Measurements from ENCODE around the gene ENOX1. TPM values are rescaled to one million over a fixed set of nuclear protein-coding genes. Genes with fewer than 3 reads are reported as not detected.

The ENOX1 gene
- total and polyA plus RNA-seq, 5 donors = 2.1 to 2.6 (median 2.2) TPM

DNA sequence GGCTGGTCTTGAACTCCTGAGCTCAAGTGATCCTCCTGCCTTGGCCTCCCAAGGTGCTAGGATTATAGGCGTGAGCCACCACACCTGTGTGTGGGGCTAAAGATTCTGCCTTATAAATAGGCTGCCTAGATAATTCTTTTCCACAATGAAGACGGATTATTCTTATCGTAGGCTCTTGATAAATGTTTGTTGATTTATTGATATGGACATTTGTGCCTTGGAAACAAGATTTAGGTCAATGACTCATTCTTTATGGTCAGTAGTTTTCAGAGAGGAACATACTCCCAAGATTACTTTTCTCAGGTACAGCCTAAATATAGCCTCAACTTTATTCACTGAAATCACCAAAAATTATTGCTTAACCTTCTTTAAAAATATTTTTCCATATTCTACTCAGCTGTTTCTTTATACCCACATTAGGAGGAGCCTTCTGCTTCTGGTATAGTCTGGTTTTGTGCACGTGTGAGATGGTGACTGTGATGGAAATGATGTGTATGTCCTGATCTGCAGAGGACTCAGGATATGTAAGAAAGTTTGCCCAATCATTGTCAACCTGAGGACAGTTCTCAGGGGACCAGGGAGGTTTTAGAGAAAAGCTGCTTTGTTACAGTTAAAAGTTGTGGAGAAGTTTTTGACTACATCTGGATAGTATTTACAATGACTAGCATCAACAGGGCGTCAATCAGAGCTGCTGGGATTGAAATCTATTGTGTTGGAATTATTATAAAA is 554.5 kb downstream of the ENOX1 start:
- 77% methylated on average over 5 of the region's 5 CpGs for WGBS

DNA sequence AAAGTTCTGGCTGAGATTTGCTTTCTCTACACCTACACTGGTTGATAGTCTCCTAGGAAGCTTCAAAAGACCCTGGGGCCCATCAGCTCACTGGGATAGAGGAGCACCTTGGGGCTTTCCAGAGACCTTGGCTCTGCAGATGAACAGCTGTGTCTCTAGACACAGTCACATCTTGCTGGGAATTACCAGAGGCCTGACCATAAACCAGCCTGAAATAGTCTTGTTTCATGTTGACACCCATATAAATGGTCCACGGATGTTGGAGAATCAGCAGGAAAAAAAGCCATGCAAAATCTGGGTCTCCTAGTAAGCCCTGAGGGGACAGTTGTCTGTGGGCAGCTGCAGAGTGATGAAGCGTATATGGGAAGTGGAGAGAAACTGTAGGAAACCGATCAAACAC is 555.8 kb downstream of the ENOX1 start:
- intact Hi-C loops (cut with DNase I) = no loop called here
- no peaks in the 10 kb centered on the region for H3K27me3 ChIP-seq (ENCODE audit: control insufficient read depth, insufficient read depth)
- no peaks in the 10 kb centered on the region for H3K4me1 ChIP-seq (ENCODE audit: control insufficient read depth, insufficient read depth, low read length)
- H3K4me3 ChIP-seq (ENCODE audit: low read length) = no peak overlapping the region
- H3K27ac ChIP-seq (ENCODE audit: low read length) = no peak overlapping the region
- WGBS = 77% methylated on average over 3 of the region's 3 CpGs
- ATAC-seq = no peak
- no peaks in the 10 kb centered on the region for H3K9me3 ChIP-seq (ENCODE audit: control insufficient read depth, low read length)
- no peak for DNase-seq

More for the DNA sequence above, 554.5 kb downstream of the ENOX1 start:
- Histone ChIP-seq H3K9me3 (ENCODE audit: control insufficient read depth, low read length) (no peaks in the 10 kb centered on the region), H3K4me1 (ENCODE audit: control insufficient read depth, insufficient read depth, low read length) (no peaks in the 10 kb centered on the region), H3K27ac (ENCODE audit: low read length) (no peak overlapping the region), H3K27me3 (ENCODE audit: control insufficient read depth, insufficient read depth) (no peaks in the 10 kb centered on the region), H3K4me3 (ENCODE audit: low read length) (no peak overlapping the region)
- DNase-seq (no peak), ATAC-seq (no peak)
- intact Hi-C loops (cut with DNase I) = no loop called here

DNA sequence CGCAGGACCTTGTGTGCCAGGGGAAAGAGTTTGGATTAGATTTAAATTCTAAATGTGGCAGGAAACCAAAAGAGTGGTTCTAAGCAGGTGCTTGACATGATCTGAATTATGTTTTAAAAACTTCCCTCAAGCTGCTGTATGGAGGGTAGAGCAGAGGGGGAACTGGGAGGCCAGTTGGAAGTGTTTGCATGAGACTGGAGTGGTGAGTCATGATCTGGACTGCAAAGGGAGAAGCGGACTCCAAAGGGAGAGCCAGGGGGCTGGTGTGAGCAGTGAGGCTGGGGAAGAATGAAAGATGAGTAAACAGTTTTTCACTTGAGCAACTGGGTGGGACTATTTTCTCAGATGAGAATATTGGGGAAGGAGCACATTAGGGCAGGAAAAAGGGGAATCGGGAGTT is 557.3 kb downstream of the ENOX1 start:
- no peak overlapping the region for H3K4me3 ChIP-seq (ENCODE audit: low read length)
- DNase-seq = peak in 1 of 3 donors; percentile 19
- no peaks in the 10 kb centered on the region for H3K27me3 ChIP-seq (ENCODE audit: control insufficient read depth, insufficient read depth)
- ATAC-seq = no peak
- no peak overlapping the region for H3K27ac ChIP-seq (ENCODE audit: low read length)
- intact Hi-C loops (cut with DNase I) = no loop called here
- no peaks in the 10 kb centered on the region for H3K4me1 ChIP-seq (ENCODE audit: control insufficient read depth, insufficient read depth, low read length)
- WGBS = 58% methylated on average over 3 of the region's 3 CpGs
- no peaks in the 10 kb centered on the region for H3K9me3 ChIP-seq (ENCODE audit: control insufficient read depth, low read length)

DNA sequence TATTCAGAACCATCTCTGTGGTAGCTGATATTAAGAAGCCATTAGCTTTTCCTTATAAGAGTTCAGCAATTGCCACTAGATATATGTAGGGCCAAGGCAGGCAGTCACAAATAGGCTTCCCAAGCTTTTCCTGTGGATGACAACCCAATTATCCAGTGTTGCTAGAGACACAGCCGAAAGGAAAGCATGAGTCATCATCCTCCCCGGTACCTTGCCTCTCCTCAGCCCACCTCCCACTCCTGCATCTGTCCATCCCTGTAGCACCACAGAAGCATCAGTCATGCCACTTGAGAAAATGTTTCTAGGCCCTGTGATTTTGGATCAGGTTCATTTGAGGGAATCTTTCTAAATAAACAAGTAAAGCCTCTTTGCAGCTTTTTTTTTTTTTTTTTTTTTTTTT is 559.1 kb downstream of the ENOX1 start:
- no peak overlapping the region for H3K4me3 ChIP-seq (ENCODE audit: low read length)
- ATAC-seq = no peak
- WGBS = 30% methylated on average over 2 of the region's 2 CpGs
- H3K27ac ChIP-seq (ENCODE audit: low read length) = no peak overlapping the region
- no peak for DNase-seq
- intact Hi-C loops (cut with DNase I) = no loop called here
- H3K27me3 ChIP-seq (ENCODE audit: control insufficient read depth, insufficient read depth) = no peaks in the 10 kb centered on the region
- H3K4me1 ChIP-seq (ENCODE audit: control insufficient read depth, insufficient read depth, low read length) = no peaks in the 10 kb centered on the region
- H3K9me3 ChIP-seq (ENCODE audit: control insufficient read depth, low read length) = no peaks in the 10 kb centered on the region

DNA sequence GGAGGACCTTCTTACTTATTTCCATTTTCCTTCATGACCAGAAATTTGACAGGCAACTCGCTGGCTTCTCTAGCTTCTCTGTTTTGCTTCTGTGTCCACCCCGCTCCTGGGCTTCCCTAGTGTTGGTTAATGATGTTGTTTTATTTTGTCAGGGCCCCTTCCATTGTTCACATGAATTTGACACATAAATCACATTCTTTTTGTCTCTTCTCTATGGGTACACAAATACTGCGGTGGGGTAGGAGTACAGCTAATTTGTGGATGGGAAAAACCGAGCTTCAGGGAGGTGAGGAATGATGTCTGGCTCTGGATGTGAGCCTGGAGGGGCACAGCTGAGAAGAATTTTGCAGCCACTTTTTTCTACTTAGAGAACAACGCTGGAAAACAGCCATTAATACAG is 563.6 kb downstream of the ENOX1 start:
- no peak overlapping the region for H3K4me3 ChIP-seq (ENCODE audit: low read length)

DNA sequence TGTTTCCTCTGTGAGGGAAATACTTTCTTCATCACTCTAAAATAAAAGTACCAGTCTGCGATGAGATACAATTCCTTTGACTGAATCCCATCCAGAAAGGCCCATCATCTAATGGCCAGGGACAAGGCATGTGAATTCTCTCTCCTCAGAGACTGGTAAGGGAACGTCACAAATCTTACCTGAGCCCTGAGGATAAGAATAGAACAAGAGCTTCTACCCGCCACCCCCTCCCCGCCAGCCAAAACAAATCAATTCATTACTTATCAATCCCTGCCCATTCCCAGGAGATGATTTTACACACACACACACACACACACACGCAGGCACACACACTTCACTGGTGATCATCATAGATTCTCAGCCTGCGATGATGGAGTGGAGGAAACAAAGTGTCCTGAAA is 564.7 kb downstream of the ENOX1 start:
- ATAC-seq = no peak
- intact Hi-C loops (cut with DNase I) = no loop called here

More for the DNA sequence above, 563.6 kb downstream of the ENOX1 start:
- H3K4me1 ChIP-seq (ENCODE audit: control insufficient read depth, insufficient read depth, low read length) = no peaks in the 10 kb centered on the region
- H3K9me3 ChIP-seq (ENCODE audit: control insufficient read depth, low read length) = no peaks in the 10 kb centered on the region
- H3K27ac ChIP-seq (ENCODE audit: low read length) = no peak overlapping the region
- ATAC-seq (no peak), DNase-seq (no peak)
- 80% methylated on average over 5 of the region's 5 CpGs for WGBS
- intact Hi-C loops (cut with DNase I) = no loop called here
- no peaks in the 10 kb centered on the region for H3K27me3 ChIP-seq (ENCODE audit: control insufficient read depth, insufficient read depth)

DNA sequence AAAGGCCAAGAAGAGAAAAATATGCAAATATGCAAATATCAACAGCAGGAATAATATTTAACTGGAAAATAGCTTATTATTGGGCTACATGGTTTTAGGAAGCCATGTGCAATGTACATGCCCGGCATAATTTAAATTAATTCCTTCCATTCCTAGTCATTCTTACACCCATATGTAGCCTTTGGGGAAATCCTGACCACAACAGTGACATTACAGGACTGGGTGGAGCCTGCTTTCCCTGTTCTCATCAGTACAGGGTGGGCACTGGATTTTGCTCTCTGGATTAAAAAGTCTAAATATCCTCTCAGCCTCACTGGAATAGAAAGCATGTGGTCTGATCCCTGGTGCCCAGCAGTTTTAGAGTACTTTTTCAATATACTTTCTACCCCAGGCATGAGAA is 565.2 kb downstream of the ENOX1 start:
- ATAC-seq = no peak
- no peak for DNase-seq
- Histone ChIP-seq H3K4me1 (ENCODE audit: control insufficient read depth, insufficient read depth, low read length) (no peaks in the 10 kb centered on the region), H3K4me3 (ENCODE audit: low read length) (no peak overlapping the region), H3K27ac (ENCODE audit: low read length) (no peak overlapping the region), H3K9me3 (ENCODE audit: control insufficient read depth, low read length) (no peaks in the 10 kb centered on the region), H3K27me3 (ENCODE audit: control insufficient read depth, insufficient read depth) (no peaks in the 10 kb centered on the region)
- intact Hi-C loops (cut with DNase I) = no loop called here
- WGBS = 90% methylated on average over 1 of the region's 1 CpG

More for the DNA sequence above, 564.7 kb downstream of the ENOX1 start:
- no peak overlapping the region for H3K4me3 ChIP-seq (ENCODE audit: low read length)
- no peaks in the 10 kb centered on the region for H3K27me3 ChIP-seq (ENCODE audit: control insufficient read depth, insufficient read depth)
- 69% methylated on average over 6 of the region's 6 CpGs for WGBS
- no peak for DNase-seq
- H3K4me1 ChIP-seq (ENCODE audit: control insufficient read depth, insufficient read depth, low read length) = no peaks in the 10 kb centered on the region
- H3K9me3 ChIP-seq (ENCODE audit: control insufficient read depth, low read length) = no peaks in the 10 kb centered on the region
- H3K27ac ChIP-seq (ENCODE audit: low read length) = no peak overlapping the region

DNA sequence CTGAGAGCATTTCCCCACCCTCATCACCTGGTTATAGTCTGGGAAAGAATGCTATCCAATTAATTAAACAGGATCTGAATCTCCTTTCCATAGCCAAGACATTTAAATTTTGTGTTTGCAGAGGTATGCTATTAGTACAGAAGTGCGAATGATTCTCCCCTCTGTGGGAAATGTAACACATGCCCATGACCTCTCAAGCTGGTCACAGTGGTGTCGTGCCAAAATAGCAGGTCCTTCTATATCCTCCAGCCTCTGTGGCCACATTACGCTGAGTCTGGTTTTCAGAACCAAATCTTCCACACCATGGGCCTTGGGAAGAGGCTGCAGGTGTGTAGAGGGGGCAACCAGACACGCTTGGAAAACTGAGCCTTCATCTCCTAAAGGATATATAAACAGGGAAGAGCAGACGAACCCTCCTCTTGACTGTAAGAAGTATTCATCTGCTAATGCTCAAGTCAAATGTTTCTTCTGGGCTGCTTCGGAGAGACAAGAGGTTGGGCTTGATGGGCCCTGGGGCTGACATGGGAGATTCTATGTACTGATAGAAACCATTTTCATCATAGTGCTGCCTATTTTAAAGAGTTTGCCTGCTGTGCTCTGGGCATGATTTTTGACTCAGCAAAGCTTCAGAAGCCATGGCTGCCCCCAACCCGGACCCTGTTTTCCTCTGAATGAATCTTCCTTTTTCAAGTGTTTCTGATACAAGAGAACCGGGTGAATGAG is 565.7 kb downstream of the ENOX1 start:
- ATAC-seq (no peak), DNase-seq (no peak)
- Histone ChIP-seq H3K27me3 (ENCODE audit: control insufficient read depth, insufficient read depth) (no peaks in the 10 kb centered on the region), H3K27ac (ENCODE audit: low read length) (no peak overlapping the region), H3K4me1 (ENCODE audit: control insufficient read depth, insufficient read depth, low read length) (no peaks in the 10 kb centered on the region), H3K9me3 (ENCODE audit: control insufficient read depth, low read length) (no peaks in the 10 kb centered on the region), H3K4me3 (ENCODE audit: low read length) (no peak overlapping the region)
- intact Hi-C loops (cut with DNase I) = no loop called here
- 91% methylated on average over 8 of the region's 8 CpGs for WGBS

DNA sequence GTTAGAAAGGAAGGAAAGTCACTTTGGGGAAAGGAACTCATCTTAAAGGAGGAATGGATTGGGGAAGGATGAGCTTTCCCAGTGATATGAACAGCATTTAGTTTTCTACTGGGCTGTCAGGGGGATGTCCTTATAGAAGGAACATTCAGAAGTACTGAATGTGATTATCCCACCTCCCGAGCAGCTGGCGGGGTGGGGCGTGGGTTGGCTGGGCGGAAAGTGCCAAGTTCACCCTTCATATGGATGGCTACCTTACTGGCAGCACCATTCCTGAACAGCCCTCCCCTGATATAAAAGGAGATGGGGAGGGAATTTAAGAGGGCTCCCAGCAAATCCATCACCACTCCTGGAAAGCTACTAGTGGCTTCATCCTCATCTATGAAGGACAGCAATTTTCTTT is 572.6 kb downstream of the ENOX1 start:
- H3K27me3 ChIP-seq (ENCODE audit: control insufficient read depth, insufficient read depth) = no peaks in the 10 kb centered on the region
- no peak for DNase-seq
- H3K9me3 ChIP-seq (ENCODE audit: control insufficient read depth, low read length) = no peaks in the 10 kb centered on the region
- intact Hi-C loops (cut with DNase I) = no loop called here
- H3K4me1 ChIP-seq (ENCODE audit: control insufficient read depth, insufficient read depth, low read length) = no peaks in the 10 kb centered on the region
- H3K27ac ChIP-seq (ENCODE audit: low read length) = no peak overlapping the region
- no peak for ATAC-seq
- no peak overlapping the region for H3K4me3 ChIP-seq (ENCODE audit: low read length)
- 92% methylated on average over 4 of the region's 4 CpGs for WGBS

DNA sequence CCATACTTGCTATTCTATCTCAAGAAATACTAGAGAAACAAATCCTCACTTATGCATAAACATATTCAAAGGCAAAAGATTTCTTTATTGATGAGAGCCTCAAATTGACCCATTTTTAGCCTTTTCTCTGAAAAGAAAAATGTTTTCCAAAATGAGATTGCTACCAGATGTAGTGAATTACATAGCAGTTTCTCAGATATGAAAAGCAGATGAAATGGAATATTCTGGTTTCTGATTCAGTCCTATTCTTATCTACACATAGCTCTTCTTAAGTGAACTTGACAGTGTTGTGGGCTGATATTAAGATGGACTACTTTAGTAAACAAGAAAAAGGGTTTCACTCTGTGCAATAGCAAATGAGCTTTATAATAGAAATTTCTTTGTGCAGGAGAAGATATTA is 579.9 kb downstream of the ENOX1 start:
- ATAC-seq = no peak
- intact Hi-C loops (cut with DNase I) = no loop called here
- Histone ChIP-seq H3K9me3 (ENCODE audit: control insufficient read depth, low read length) (no peaks in the 10 kb centered on the region), H3K27me3 (ENCODE audit: control insufficient read depth, insufficient read depth) (no peaks in the 10 kb centered on the region), H3K4me1 (ENCODE audit: control insufficient read depth, insufficient read depth, low read length) (no peaks in the 10 kb centered on the region), H3K27ac (ENCODE audit: low read length) (no peak overlapping the region), H3K4me3 (ENCODE audit: low read length) (no peak overlapping the region)
- DNase-seq = no peak

DNA sequence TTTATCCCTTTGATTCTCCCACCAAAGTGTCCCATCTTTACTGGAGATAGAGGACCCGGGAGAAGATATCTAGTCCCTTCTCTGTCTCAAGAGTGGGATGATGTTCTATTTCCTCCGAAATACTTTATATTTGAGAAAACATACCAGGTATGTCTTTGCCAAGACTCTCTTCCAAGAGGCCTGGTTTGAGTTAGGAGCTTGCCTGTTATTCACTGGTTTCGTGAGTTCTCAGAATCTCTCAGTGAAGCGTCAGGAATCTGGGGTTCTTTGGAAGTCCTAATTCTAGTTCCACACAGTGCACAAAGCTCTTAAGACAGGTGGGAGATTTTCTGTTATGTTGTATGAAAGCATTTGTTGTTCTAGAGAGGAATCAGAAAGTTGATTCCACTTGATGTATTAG is 581.4 kb downstream of the ENOX1 start:
- ATAC-seq = no peak
- Histone ChIP-seq H3K4me1 (ENCODE audit: control insufficient read depth, insufficient read depth, low read length) (no peaks in the 10 kb centered on the region), H3K9me3 (ENCODE audit: control insufficient read depth, low read length) (no peaks in the 10 kb centered on the region), H3K27ac (ENCODE audit: low read length) (no peak overlapping the region), H3K27me3 (ENCODE audit: control insufficient read depth, insufficient read depth) (no peaks in the 10 kb centered on the region), H3K4me3 (ENCODE audit: low read length) (no peak overlapping the region)
- 90% methylated on average over 4 of the region's 4 CpGs for WGBS
- no peak for DNase-seq
- intact Hi-C loops (cut with DNase I) = no loop called here

Measured in right cardiac atrium (tissue), 5 donors.